Stomach (tissue), 4 donors: ENCODE data around the gene PDLIM5.

Experiments
- POLR2AphosphoS5 ChIP-seq, 3 donors: sonication (generic); formaldehyde crosslinking; IDR thresholded peaks; one replicate each; pipeline ENCODE4 v1.6.1; 2016; ENCODE audit warnings: antibody characterized with exemption in 3 of 3
- TF ChIP-seq, protein P1 (sequence below), 7 experiments: fragments of 450-650 bp in 4 of 7; fragments of 200-600 bp in 3 of 7; sonication (generic) in 3 of 7; IDR thresholded peaks; one replicate each; pipeline ENCODE4 v1.5.1; 2016 to 2019; ENCODE audit warnings: antibody characterized with exemption in 7 of 7, control low read depth in 2 of 7, mild to moderate bottlenecking in 1 of 7

DNA sequence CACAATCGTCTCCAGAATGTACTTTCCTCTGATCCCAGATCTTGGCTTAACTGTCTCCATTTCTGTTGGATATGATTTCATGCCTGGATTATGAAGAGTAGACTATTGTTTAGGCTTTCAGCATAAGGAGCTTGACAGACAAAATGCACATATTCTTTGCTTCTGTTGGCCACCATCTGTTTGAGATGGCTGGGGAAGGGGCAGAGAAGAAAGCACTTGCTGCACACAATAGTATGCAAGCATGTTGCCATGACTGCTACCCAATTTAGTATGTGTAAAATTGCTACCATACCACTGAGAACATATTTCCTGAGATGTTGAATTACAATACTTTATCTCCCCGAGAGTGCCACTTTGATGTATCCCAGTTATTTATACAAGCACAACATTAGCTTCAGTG lies 178.1 kb downstream of the PDLIM5 start:
- TF ChIP-seq, protein P1, sequence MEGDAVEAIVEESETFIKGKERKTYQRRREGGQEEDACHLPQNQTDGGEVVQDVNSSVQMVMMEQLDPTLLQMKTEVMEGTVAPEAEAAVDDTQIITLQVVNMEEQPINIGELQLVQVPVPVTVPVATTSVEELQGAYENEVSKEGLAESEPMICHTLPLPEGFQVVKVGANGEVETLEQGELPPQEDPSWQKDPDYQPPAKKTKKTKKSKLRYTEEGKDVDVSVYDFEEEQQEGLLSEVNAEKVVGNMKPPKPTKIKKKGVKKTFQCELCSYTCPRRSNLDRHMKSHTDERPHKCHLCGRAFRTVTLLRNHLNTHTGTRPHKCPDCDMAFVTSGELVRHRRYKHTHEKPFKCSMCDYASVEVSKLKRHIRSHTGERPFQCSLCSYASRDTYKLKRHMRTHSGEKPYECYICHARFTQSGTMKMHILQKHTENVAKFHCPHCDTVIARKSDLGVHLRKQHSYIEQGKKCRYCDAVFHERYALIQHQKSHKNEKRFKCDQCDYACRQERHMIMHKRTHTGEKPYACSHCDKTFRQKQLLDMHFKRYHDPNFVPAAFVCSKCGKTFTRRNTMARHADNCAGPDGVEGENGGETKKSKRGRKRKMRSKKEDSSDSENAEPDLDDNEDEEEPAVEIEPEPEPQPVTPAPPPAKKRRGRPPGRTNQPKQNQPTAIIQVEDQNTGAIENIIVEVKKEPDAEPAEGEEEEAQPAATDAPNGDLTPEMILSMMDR (IDR thresholded peaks at IDR 0.05), result no peak
- TF ChIP-seq POLR2AphosphoS5 (IDR thresholded peaks at IDR 0.05), result no peak
